ENCODE results near the gene TMEM255B. TPM values are rescaled to one million over a fixed set of nuclear protein-coding genes. Genes with fewer than 3 reads are reported as not detected.

TMEM255B gene
- total RNA-seq, 1 experiment from 2014 or later, result 7.7 TPM

- TF ChIP-seq ZBTB33 (IDR thresholded peaks at IDR 0.05; ENCODE audit: extremely low read depth, insufficient replicate concordance, low read length), result no peak
Measured at GRCh38 chr13:113857531-113858195, 98.6 kb downstream of the TMEM255B start (continued).

GRCh38 chr13:113859311-113860050, 100.5 kb downstream of the TMEM255B start:
- Histone ChIP-seq H4K20me1 (ENCODE audit: insufficient read depth) (no peaks in the 10 kb centered on the region), H3K79me2 (ENCODE audit: insufficient read depth, low read length) (peaks cover 89% of the 10 kb centered on the region)

More at GRCh38 chr13:113859311-113860050, 100.5 kb downstream of the TMEM255B start:
- Histone ChIP-seq H3K9me3 (ENCODE audit: control insufficient read depth in 1 of 2, insufficient read depth in 1 of 2, low read depth in 1 of 2, low read length in 2 of 2) (peaks cover 0 to 6% of the 10 kb centered on the region in 2 experiments; a peak in 1 of 4 replicates), H3K4me3 (replicated peaks in 1 of 2; ENCODE audit: low read depth in 1 of 2, low read length in 2 of 2) (no peak overlapping the region), H3K36me3 (ENCODE audit: control insufficient read depth in 1 of 2, insufficient read depth in 2 of 2, low read length in 2 of 2) (peaks cover 0 to 20% of the 10 kb centered on the region in 2 experiments; a peak in 1 of 4 replicates), H3K27me3 (ENCODE audit: insufficient read depth, low read length) (no peaks in the 10 kb centered on the region), H3K4me2 (ENCODE audit: low read length) (no peak overlapping the region), H3K9ac (ENCODE audit: low read length) (no peak overlapping the region), H3K4me1 (ENCODE audit: control insufficient read depth in 1 of 2, insufficient read depth in 2 of 2, low read length in 2 of 2) (peaks cover 10 to 32% of the 10 kb centered on the region in 2 experiments), H3K9me2 (ENCODE audit: insufficient read depth) (no peaks in the 10 kb centered on the region), H3K27ac (ENCODE audit: low read depth, low read length) (0 out of 2 replicates have a peak overlapping the region, but pooled peaks have one; percentile 8), H2AFZ (ENCODE audit: low read depth, low read length, poor library complexity, severe bottlenecking) (no peak overlapping the region)
- CTCF ChIA-PET, result no interaction called here
- no peak for TF ChIP-seq SRF (IDR thresholded peaks at IDR 0.05; ENCODE audit: low read depth)
- RAD21 ChIA-PET (ENCODE audit: low non-redundant PET in 1 of 2, low total read pairs in 2 of 2, uncharacterized antibody in 2 of 2, unreplicated experiment in 2 of 2), result no interaction called here
- ATAC-seq (no peak), DNase-seq (ENCODE audit: low read depth, low spot score) (no peak)
- no TSS peak for BruUV-seq (replicated peaks)
- POLR2A ChIA-PET, result no interaction called here
- intact Hi-C loops (cut with micrococcal nuclease), result loop anchor here (2.0 kb wide), 1 partner anchor 367 kb away; no protein-coding TSS in a partner anchor
